H1 (cell line): ENCODE data around the gene MADD. TPM values are rescaled to one million over a fixed set of nuclear protein-coding genes. Genes with fewer than 3 reads are reported as not detected.

Experiments used
- CTCF ChIA-PET: fragments of 300-600 bp; sonication (Branson Sonifier 250); formaldehyde crosslinking; loops from one replicate; lab custom pipeline; 2021; ENCODE audit not compliant: partially characterized antibody; lab: Charles Lee
- POLR2A ChIA-PET: fragments of 300-600 bp; sonication (Branson Sonifier 250); formaldehyde crosslinking; loops from one replicate; lab custom pipeline; 2021; ENCODE audit warnings: inconsistent platforms; ENCODE audit not compliant: partially characterized antibody; lab: Charles Lee
- DNase-seq, 2 experiments: peaks; one replicate each; pipeline versions ENCODE4 v3.0.0 to v3.0.0-alpha.2; 2010 to 2022; ENCODE audit warnings: low spot score in 2 of 2, low read depth in 1 of 2, mixed read lengths in 1 of 2
- FAIRE-seq: peaks from 2 replicates; lab custom pipeline; 2011; peaks lifted over from hg19 to GRCh38; lab: Jason Lieb, UNC
- H2AFZ ChIP-seq: 2 replicates; pipeline ENCODE4 v1.8.1; 2012; ENCODE audit warnings: low read length, inconsistent platforms
- H2AK5ac ChIP-seq: 2 replicates; pipeline ENCODE4 v1.6.1; 2013; ENCODE audit warnings: low read depth, low read length
- H2BK120ac ChIP-seq: replicated peaks from 2 replicates; pipeline ENCODE3; 2013; ENCODE audit warnings: low read depth, low read length, inconsistent platforms
- H2BK12ac ChIP-seq: 2 replicates; pipeline ENCODE4 v1.6.1; 2013; ENCODE audit warnings: low read depth, low read length
- H2BK15ac ChIP-seq: 2 replicates; pipeline ENCODE4 v1.6.1; 2013; ENCODE audit warnings: low read length
- H2BK20ac ChIP-seq: 2 replicates; pipeline ENCODE4 v1.6.1; 2013; ENCODE audit warnings: low read length
- H2BK5ac ChIP-seq: 2 replicates; pipeline ENCODE4 v1.6.1; 2013; ENCODE audit warnings: low read depth, low read length
- H3K14ac ChIP-seq: 2 replicates; pipeline ENCODE4 v1.6.1; 2013; ENCODE audit warnings: inconsistent platforms; ENCODE audit not compliant: insufficient read length
- H3K18ac ChIP-seq: 2 replicates; pipeline ENCODE4 v1.6.1; 2013; ENCODE audit warnings: low read length; ENCODE audit errors: extremely low read depth
- H3K23ac ChIP-seq: 2 replicates; pipeline ENCODE4 v1.6.1; 2013; ENCODE audit warnings: inconsistent platforms; ENCODE audit not compliant: insufficient read length
- H3K23me2 ChIP-seq: 2 replicates; pipeline ENCODE4 v1.6.1; 2013; ENCODE audit warnings: low read depth, low read length
- H3K27ac ChIP-seq: 2 replicates; pipeline ENCODE4 v1.6.1; 2011; ENCODE audit warnings: low read depth, low read length, inconsistent platforms
- H3K27me3 ChIP-seq, 4 experiments: replicated peaks in 1 of 4; 1 replicate in 1 of 4; 2 replicates in 3 of 4; pipeline versions ENCODE4 v1.6.1 to v1.8.1; 2011 to 2013; ENCODE audit warnings: low read length in 3 of 4, mild to moderate bottlenecking in 3 of 4, inconsistent platforms in 2 of 4, mixed read lengths in 2 of 4, moderate library complexity in 1 of 4; ENCODE audit not compliant: control insufficient read depth in 3 of 4, insufficient read depth in 3 of 4; ENCODE audit errors: extremely low read depth in 1 of 4
- H3K36me3 ChIP-seq, 4 experiments: 2 replicates each; pipeline versions ENCODE4 v1.6.1 to v1.8.1; 2011 to 2013; ENCODE audit warnings: mild to moderate bottlenecking in 4 of 4, low read length in 3 of 4, moderate library complexity in 2 of 4, control low read depth in 1 of 4, inconsistent platforms in 1 of 4; ENCODE audit not compliant: insufficient read depth in 4 of 4, control insufficient read depth in 2 of 4
- H3K4ac ChIP-seq: replicated peaks from 2 replicates; pipeline ENCODE3; 2013; ENCODE audit warnings: low read length, low read depth, mixed read lengths, inconsistent platforms; ENCODE audit not compliant: insufficient read length
- H3K4me1 ChIP-seq, 4 experiments: replicated peaks in 1 of 4; 1 replicate in 1 of 4; 2 replicates in 3 of 4; pipeline versions ENCODE4 v1.6.1 to v1.8.1; 2011 to 2013; ENCODE audit warnings: low read length in 3 of 4, inconsistent platforms in 2 of 4, mixed read lengths in 1 of 4; ENCODE audit not compliant: insufficient read depth in 4 of 4, control insufficient read depth in 3 of 4
- H3K4me2 ChIP-seq, 2 experiments: 2 replicates each; pipeline versions ENCODE4 v1.6.1 to v1.8.1; 2011 to 2013; ENCODE audit warnings: low read depth in 2 of 2, low read length in 2 of 2, control low read depth in 1 of 2, inconsistent platforms in 1 of 2, mild to moderate bottlenecking in 1 of 2; ENCODE audit not compliant: insufficient read depth in 1 of 2
- H3K4me3 ChIP-seq, 4 experiments: fragments of 200-600, 300-600 bp in 1 of 4; sonication (generic), shearing (Covaris generic), sonication (Bioruptor Twin) in 1 of 4; 2 replicates each; pipeline versions ENCODE4 v1.5.1 to v1.8.1; 2011 to 2016; ENCODE audit warnings: low read length in 4 of 4, low read depth in 3 of 4, control low read depth in 2 of 4, inconsistent platforms in 2 of 4, mild to moderate bottlenecking in 2 of 4, mixed read lengths in 1 of 4, moderate library complexity in 1 of 4; ENCODE audit not compliant: insufficient read depth in 2 of 4; ENCODE audit errors: extremely low read depth in 1 of 4
- H3K56ac ChIP-seq: replicated peaks from 2 replicates; pipeline ENCODE3; 2013; ENCODE audit warnings: low read depth, mild to moderate bottlenecking, mixed read lengths, low read length, inconsistent platforms; ENCODE audit not compliant: insufficient read length
- H3K79me1 ChIP-seq: 2 replicates; pipeline ENCODE4 v1.6.1; 2013; ENCODE audit warnings: low read depth, low read length, control low read depth
- H3K79me2 ChIP-seq, 2 experiments: 2 replicates each; pipeline versions ENCODE4 v1.6.1 to v1.8.1; 2012 to 2013; ENCODE audit warnings: low read length in 2 of 2, mild to moderate bottlenecking in 2 of 2, inconsistent platforms in 1 of 2; ENCODE audit not compliant: insufficient read depth in 2 of 2, control insufficient read depth in 1 of 2
- H3K9ac ChIP-seq, 4 experiments: replicated peaks in 1 of 4; 1 replicate in 1 of 4; 2 replicates in 3 of 4; pipeline versions ENCODE4 v1.6.1 to v1.8.1; 2011 to 2013; ENCODE audit warnings: low read depth in 3 of 4, low read length in 3 of 4, control low read depth in 2 of 4, mild to moderate bottlenecking in 2 of 4, moderate library complexity in 2 of 4, inconsistent platforms in 1 of 4; ENCODE audit errors: extremely low read depth in 1 of 4
- H3K9me3 ChIP-seq, 2 experiments: 2 replicates each; pipeline versions ENCODE4 v1.6.1 to v1.8.1; 2012 to 2013; ENCODE audit warnings: mild to moderate bottlenecking in 2 of 2, moderate library complexity in 2 of 2, control low read depth in 1 of 2, inconsistent platforms in 1 of 2, low read depth in 1 of 2, low read length in 1 of 2, mixed read lengths in 1 of 2; ENCODE audit not compliant: insufficient read depth in 2 of 2
- H4K20me1 ChIP-seq, 2 experiments: replicated peaks in 1 of 2; 2 replicates each; pipeline versions ENCODE3 to v1.8.1; 2011 to 2013; ENCODE audit warnings: inconsistent platforms in 2 of 2, low read length in 2 of 2, mild to moderate bottlenecking in 1 of 2; ENCODE audit not compliant: insufficient read depth in 2 of 2, control insufficient read depth in 1 of 2
- H4K5ac ChIP-seq: 2 replicates; pipeline ENCODE4 v1.6.1; 2013; ENCODE audit warnings: low read length, low read depth, mixed read lengths, inconsistent platforms; ENCODE audit not compliant: insufficient read length
- H4K8ac ChIP-seq: 2 replicates; pipeline ENCODE4 v1.8.0; 2013; ENCODE audit warnings: mild to moderate bottlenecking, moderate library complexity, low read length, inconsistent platforms; ENCODE audit not compliant: insufficient read depth; ENCODE audit errors: extremely low read depth
- H4K91ac ChIP-seq: replicated peaks from 2 replicates; pipeline ENCODE3; 2013; ENCODE audit warnings: low read length, mixed read lengths, inconsistent platforms; ENCODE audit not compliant: insufficient read length
- SIN3A ChIP-seq, 2 experiments: IDR thresholded peaks in 1 of 2; conservative IDR thresholded peaks in 1 of 2; 2 replicates each; pipeline ENCODE4 v1.6.1; 2011 to 2012; ENCODE audit warnings: low read length in 2 of 2, improper control_type of control experiment in 1 of 2, low read depth in 1 of 2, mild to moderate bottlenecking in 1 of 2
- SIX5 ChIP-seq: IDR thresholded peaks from 2 replicates; pipeline ENCODE4 v1.6.1; 2011; ENCODE audit warnings: mild to moderate bottlenecking, low read depth, low read length
- WGBS, 2 experiments: shearing (Covaris generic) in 1 of 2; methylation state at CpG; one replicate each; pipeline versions ENCODE4 v1.1.6 to v1.1.7; 2013 to 2015; ENCODE audit warnings: low lambda C conversion rate in 2 of 2, mixed read lengths in 2 of 2, inconsistent platforms in 1 of 2, low coverage in 1 of 2, missing lambda C conversion rate in 1 of 2; ENCODE audit not compliant: insufficient replicate concordance in 2 of 2, insufficient coverage in 1 of 2, insufficient read length in 1 of 2; ENCODE audit errors: extremely low coverage in 1 of 2, missing lambda C conversion rate in 1 of 2; 5-methylcytosine and 5-hydroxymethylcytosine counted together
- polyA plus RNA-seq, 7 experiments: library from polyadenylated mRNA; depleted of rRNA in 3 of 7; stranded (reverse) in 5 of 7; unstranded in 2 of 7; fragments of >200 nt in 5 of 7; fragments of 200-250 nt in 2 of 7; gene quantifications; 1 replicate in 5 of 7; 2 replicates in 1 of 7; 4 replicates in 1 of 7; pipeline versions ENCODE4 v1.2.1 to v1.2.3, GENCODE V29; 2011 to 2013; ENCODE audit warnings: missing spikeins in 2 of 7, mixed read lengths in 2 of 7
- total RNA-seq: library from RNA; stranded (reverse); fragmentation: NEBNext Ultra II Directional; extraction: Animal tissue kit (Norgen Biotek cat#: 25700); gene quantifications from 2 replicates; pipeline ENCODE4 v1.2.1, GENCODE V29; 2021

Gene MADD
- total and polyA plus RNA-seq, 2 of the 8 experiments (the other 6 are each of a cell fraction or from before 2014, with no cell fraction given): 32.5 to 45.4 TPM

- no peak overlapping the region for H2BK15ac ChIP-seq
- no peak overlapping the region for H4K91ac ChIP-seq
- H3K36me3 ChIP-seq: peaks cover 13 to 50% (median 36%) of the 10 kb centered on the region in 4 experiments; a peak in 7 of 8 replicates
- H3K79me2 ChIP-seq: no peaks in the 10 kb centered on the region
- no peak overlapping the region for H2AFZ ChIP-seq
- H3K23me2 ChIP-seq: no peaks in the 10 kb centered on the region
- DNase-seq: no peak
- H3K9ac ChIP-seq: no peak overlapping the region
- ChIA-PET POLR2A (interaction anchor here (1.1 to 1.3 kb wide), 2 partner anchors 11 to 125 kb away, joined by 3 to 4 read pairs; no protein-coding TSS in a partner anchor), CTCF (interaction anchor here (0.7 to 2.8 kb wide), 4 partner anchors 24 to 124 kb away, joined by 3 to 9 read pairs (median 4); no protein-coding TSS in a partner anchor)
- H3K27ac ChIP-seq: no peak overlapping the region
- H3K4me3 ChIP-seq: no peak overlapping the region
- no peak overlapping the region for H3K18ac ChIP-seq
- 94% methylated on average over 5 of the region's 5 CpGs; no CpG with 5 or more reads in 1 of the 2 experiments for WGBS, 2 experiments
- no peak overlapping the region for H3K23ac ChIP-seq
- no peak overlapping the region for H2BK20ac ChIP-seq
- H2BK5ac ChIP-seq: no peak overlapping the region
- H3K4me2 ChIP-seq: no peak overlapping the region
- H4K20me1 ChIP-seq: peaks cover 0 to 1% of the 10 kb centered on the region in 2 experiments
- no peak for FAIRE-seq
- no peaks in the 10 kb centered on the region for H3K4me1 ChIP-seq
- H2BK12ac ChIP-seq: no peak overlapping the region
- H3K9me3 ChIP-seq: no peaks in the 10 kb centered on the region
- no peak overlapping the region for H2BK120ac ChIP-seq
- no peak overlapping the region for H4K8ac ChIP-seq
- no peaks in the 10 kb centered on the region for H3K79me1 ChIP-seq
- H3K14ac ChIP-seq: no peak overlapping the region
- no peaks in the 10 kb centered on the region for H3K27me3 ChIP-seq
- H4K5ac ChIP-seq: no peak overlapping the region
- H2AK5ac ChIP-seq: no peak overlapping the region
- no peak overlapping the region for H3K56ac ChIP-seq
- no peak overlapping the region for H3K4ac ChIP-seq
- no peak for TF ChIP-seq SIX5
- TF ChIP-seq SIN3A (conservative IDR thresholded peaks at IDR 0.05 in 1 of 2, IDR thresholded peaks at IDR 0.05 in 1 of 2; ENCODE audit: low read depth in 1 of 2, low read length in 2 of 2): no peak
Observed at GRCh38 chr11:47295385-47295784, 25.5 kb downstream of the MADD start.
